Body of pancreas (tissue), 4 donors: ENCODE measurements around the gene BPIFB2. TPM values are rescaled to one million over a fixed set of nuclear protein-coding genes. Genes with fewer than 3 reads are reported as not detected.
"Not testable (repeated sequence)": the region's sequence is repeated elsewhere in the genome, so short reads cannot be mapped to it uniquely, and the experiment has no call there.

ENCODE experiments used
- ATAC-seq: fragments of 150-250 bp; one replicate; pipeline ENCODE4 v1.9.1; 2016
- DNase-seq, 4 donors: peaks; one replicate each; pipeline ENCODE4 v3.0.0-alpha.2; 2019
- H3K27ac ChIP-seq, 4 donors: fragments of 200-600 bp; sonication (generic); 1 replicate in 3 of 4; 2 replicates in 1 of 4; pipeline versions ENCODE4 v1.5.1 to v1.6.1; 2016 to 2019; ENCODE audit warnings: mild to moderate bottlenecking in 1 of 4, mixed read lengths in 1 of 4, moderate library complexity in 1 of 4
- H3K27me3 ChIP-seq, 2 donors: fragments of 200-600 bp; sonication (generic); one replicate each; pipeline ENCODE4 v1.6.0; 2016; ENCODE audit warnings: mild to moderate bottlenecking in 1 of 2
- H3K36me3 ChIP-seq, 2 donors: fragments of 200-600 bp; sonication (generic); replicated peaks in 1 of 2; 2 replicates each; pipeline ENCODE4 v1.5.1; 2016; ENCODE audit warnings: low read depth in 2 of 2; ENCODE audit not compliant: insufficient read depth in 1 of 2
- H3K4me1 ChIP-seq: fragments of 200-600 bp; sonication (generic); one replicate; pipeline ENCODE4 v1.6.0; 2016
- H3K4me3 ChIP-seq, 2 donors: fragments of 200-600 bp; sonication (generic); 1 replicate in 1 of 2; 2 replicates in 1 of 2; pipeline ENCODE4 v1.5.1; 2016 to 2019
- H3K9me3 ChIP-seq, 3 donors: fragments of 200-600 bp; sonication (generic); 1 replicate in 2 of 3; 2 replicates in 1 of 3; pipeline ENCODE4 v1.5.1; 2016
- CTCF ChIP-seq, 7 experiments: fragments of 450-650 bp in 4 of 7; fragments of 200-600 bp in 3 of 7; sonication (generic) in 3 of 7; IDR thresholded peaks; one replicate each; pipeline ENCODE4 v1.5.1; 2016 to 2019; ENCODE audit warnings: antibody characterized with exemption in 7 of 7
- POLR2A ChIP-seq, 3 donors: fragments of 450-650 bp; IDR thresholded peaks; one replicate each; pipeline ENCODE4 v1.6.1; 2016; ENCODE audit warnings: antibody characterized with exemption in 3 of 3, mild to moderate bottlenecking in 2 of 3
- WGBS, 2 donors: methylation state at CpG; one replicate each; pipeline ENCODE4 v1.1.5; 2017; 5-methylcytosine and 5-hydroxymethylcytosine counted together
- intact Hi-C: fragments of 100-400 bp; cut with DNase I; formaldehyde crosslinking; loops from one replicate; pipeline ENCODE4 v1.15.1; 2023
- total RNA-seq, 2 donors: library from RNA; depleted of rRNA; stranded (reverse); fragments of >200 nt; gene quantifications; one replicate each; pipeline ENCODE4 v1.1.0, GENCODE V29; 2016

The BPIFB2 gene
- total RNA-seq, 2 donors from 2014 or later: not detected

DNA sequence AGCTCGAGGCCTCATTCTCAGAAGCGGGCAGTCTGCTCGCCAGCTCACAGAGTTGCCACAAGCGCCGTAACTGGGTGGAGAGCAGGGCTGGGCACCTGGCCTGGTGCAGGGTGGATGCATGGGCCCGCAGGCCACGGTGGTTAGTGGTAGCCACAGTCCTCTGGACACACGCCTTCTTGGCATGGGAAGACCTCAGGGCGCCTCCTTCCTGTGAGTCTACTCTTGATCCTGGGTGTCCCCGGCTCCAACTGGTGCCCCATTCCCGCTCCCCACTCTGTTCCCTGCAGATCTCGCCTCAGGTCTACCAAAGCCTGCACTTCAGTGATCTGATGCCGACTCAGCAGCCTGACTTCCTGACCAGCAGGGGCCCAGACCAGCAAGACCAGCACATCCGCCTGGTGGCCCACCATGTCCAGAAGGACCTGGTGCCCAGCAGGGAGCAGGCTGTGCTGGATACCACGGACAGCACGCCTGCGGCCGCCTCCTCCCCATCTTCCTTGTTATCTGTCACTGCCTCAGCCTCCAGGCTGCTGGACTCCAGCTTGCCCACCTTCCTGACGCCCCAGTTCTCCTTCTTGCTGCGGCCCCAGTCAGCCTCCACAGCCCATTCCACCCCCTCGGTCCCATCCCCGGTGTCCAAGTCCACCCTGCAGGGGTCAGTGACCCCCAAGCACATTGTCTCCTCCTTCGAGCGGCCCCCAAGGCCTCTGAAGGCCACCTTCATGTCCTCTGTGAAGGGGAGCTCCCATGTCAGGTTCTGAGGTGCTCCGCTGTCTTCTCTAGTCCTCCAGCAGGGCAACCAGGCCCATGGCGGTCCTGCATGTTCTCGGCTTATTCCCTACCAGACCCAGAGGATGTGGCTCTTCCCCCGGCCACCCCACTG is 46.4 kb upstream of the BPIFB2 start:
- TF ChIP-seq POLR2A (IDR thresholded peaks at IDR 0.05): no peak
- no peak for TF ChIP-seq CTCF (IDR thresholded peaks at IDR 0.05)
- Histone ChIP-seq H3K4me1 (no peaks in the 10 kb centered on the region), H3K27me3 (no peaks in the 10 kb centered on the region), H3K36me3 (no peaks in the 10 kb centered on the region), H3K9me3 (no peaks in the 10 kb centered on the region), H3K4me3 (no peak overlapping the region), H3K27ac (no peak overlapping the region)
- intact Hi-C loops: no loop called here
- WGBS, 2 donors: 74 to 78% methylated on average over 23 to 28 of the region's 28 CpGs
- DNase-seq: no peak
- no peak for ATAC-seq

DNA sequence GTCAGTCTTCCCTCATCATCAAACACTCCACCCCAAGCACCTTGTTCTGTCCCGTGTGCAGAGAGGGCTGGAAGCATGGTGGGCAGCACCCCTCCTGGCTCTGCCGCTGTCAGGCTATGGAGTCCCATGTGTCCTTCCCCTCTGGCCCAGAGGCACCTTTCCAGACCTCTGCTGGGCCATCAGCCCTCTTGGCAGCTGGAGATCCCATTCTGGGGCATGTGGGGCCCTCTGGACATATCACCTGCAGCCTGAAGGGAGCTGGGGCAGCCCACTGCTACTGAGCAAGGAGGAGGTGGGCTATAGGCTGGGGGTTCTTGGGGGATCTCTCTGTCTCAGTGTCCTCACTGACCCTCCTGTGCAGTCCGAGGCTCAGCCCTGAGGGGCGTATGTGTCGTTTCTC is 45.5 kb upstream of the BPIFB2 start:
- Histone ChIP-seq H3K27me3 (no peaks in the 10 kb centered on the region), H3K4me1 (no peaks in the 10 kb centered on the region), H3K9me3 (no peaks in the 10 kb centered on the region), H3K27ac (no peak overlapping the region), H3K4me3 (no peak overlapping the region), H3K36me3 (no peaks in the 10 kb centered on the region)
- no peak for DNase-seq
- TF ChIP-seq POLR2A (IDR thresholded peaks at IDR 0.05): no peak
- no peak for TF ChIP-seq CTCF (IDR thresholded peaks at IDR 0.05)
- WGBS, 2 donors: 70 to 71% methylated on average over 5 of the region's 5 CpGs
- intact Hi-C loops: no loop called here
- no peak for ATAC-seq

- H3K27ac ChIP-seq, DNase-seq, H3K4me3 ChIP-seq, H3K4me1 ChIP-seq, H3K27me3 ChIP-seq, H3K9me3 ChIP-seq, intact Hi-C loops, H3K36me3 ChIP-seq, ATAC-seq: not testable (repeated sequence)
- 63 to 78% methylated on average over 11 of the region's 11 CpGs for WGBS, 2 donors
These were observed 44.9 kb upstream of the BPIFB2 start for GRCh38 chr20:32962646-32963045.

- no peaks in the 10 kb centered on the region for H3K36me3 ChIP-seq
- no peak overlapping the region for H3K4me3 ChIP-seq
- H3K27me3 ChIP-seq: no peaks in the 10 kb centered on the region
- WGBS, 2 donors: 58 to 78% methylated on average over 3 to 5 of the region's 5 CpGs
- ATAC-seq (no peak), DNase-seq (no peak)
- H3K4me1 ChIP-seq: no peaks in the 10 kb centered on the region
- H3K9me3 ChIP-seq: no peaks in the 10 kb centered on the region
- H3K27ac ChIP-seq: no peak overlapping the region
- intact Hi-C loops: no loop called here
- no peak for TF ChIP-seq CTCF (IDR thresholded peaks at IDR 0.05)
- TF ChIP-seq POLR2A (IDR thresholded peaks at IDR 0.05): no peak
These were observed 44.3 kb upstream of the BPIFB2 start for GRCh38 chr20:32963176-32963575.

DNA sequence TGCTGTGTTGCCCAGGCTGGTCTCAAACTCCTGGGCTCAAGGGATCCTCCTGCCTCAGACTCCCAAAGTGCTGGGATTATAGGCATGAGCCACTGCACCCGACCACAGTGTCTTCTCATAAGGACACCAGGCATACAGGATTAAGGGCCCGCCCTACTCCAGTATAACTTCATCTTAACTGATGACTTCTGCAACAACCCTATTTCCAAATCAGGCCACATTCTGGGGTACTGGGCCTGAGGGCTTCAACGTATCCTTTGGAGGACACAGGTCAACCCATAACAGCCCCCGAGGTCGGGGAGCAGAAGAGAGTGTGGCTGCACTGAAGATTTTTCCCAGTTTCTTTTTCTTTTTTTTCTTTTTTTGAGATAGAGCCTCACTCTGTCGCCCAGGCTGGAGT is 42.9 kb upstream of the BPIFB2 start:
- no peak overlapping the region for H3K4me3 ChIP-seq
- no peaks in the 10 kb centered on the region for H3K27me3 ChIP-seq
- intact Hi-C loops: no loop called here
- no peaks in the 10 kb centered on the region for H3K4me1 ChIP-seq
- WGBS, 2 donors: 76 to 84% methylated on average over 6 of the region's 6 CpGs
- no peak for DNase-seq
- no peaks in the 10 kb centered on the region for H3K9me3 ChIP-seq
- no peaks in the 10 kb centered on the region for H3K36me3 ChIP-seq
- H3K27ac ChIP-seq: no peak overlapping the region
- TF ChIP-seq CTCF (IDR thresholded peaks at IDR 0.05): no peak
- no peak for TF ChIP-seq POLR2A (IDR thresholded peaks at IDR 0.05)
- ATAC-seq: no peak
